GM19238 (cell line): ENCODE results near the gene PER1.

ENCODE experiments used
- DNase-seq: peaks from one replicate; pipeline ENCODE4 v3.0.0; 2011; ENCODE audit warnings: low spot score; ENCODE audit not compliant: insufficient read length

The PER1 gene

DNA sequence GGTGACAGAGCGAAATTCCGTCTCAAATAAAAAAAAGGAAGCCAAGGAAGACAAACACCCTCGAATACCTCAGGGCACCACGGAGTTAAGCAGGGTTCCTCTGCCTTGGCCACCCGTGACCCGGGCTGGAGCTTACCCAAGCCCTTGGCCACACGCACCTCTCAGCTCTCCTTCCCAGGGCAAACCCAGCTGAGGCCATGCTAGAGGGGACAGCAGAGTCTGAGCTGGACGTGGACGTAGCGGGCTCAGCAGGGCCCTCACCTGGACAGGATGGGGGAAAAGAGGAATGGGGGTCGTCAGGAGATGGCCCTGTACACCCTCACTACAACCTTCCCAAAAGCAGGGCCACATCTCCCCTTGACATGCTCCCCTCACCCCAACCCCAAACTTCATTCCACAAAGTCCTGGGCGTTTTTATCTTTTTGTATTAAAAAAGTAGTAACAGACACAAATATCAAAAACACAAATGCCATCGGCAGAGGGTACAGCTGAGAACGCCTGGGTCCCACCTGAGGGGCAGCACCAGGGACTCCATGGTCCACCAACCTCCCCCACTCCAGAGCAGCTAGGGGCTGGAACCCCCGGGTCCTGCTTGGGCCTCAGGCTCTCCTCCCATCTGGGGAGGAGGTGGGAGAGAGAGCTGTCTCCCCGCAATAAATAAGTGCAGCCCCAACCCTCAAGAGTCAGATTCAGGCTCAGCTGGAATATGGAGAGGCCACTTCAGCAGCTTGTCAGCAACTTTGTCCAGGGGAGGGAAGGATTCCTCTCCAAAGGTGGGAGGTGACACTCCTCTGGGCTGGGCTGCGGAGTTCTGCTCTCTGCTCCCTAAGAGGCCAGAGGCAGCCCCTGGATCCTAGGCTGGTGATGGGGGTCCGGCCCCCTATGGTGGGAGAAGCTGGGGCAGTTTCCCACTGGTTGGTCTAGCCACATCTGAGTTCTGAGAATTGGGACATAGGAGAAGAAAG lies 11.9 kb downstream of the PER1 start:
- DNase-seq, result no peak

- peak; percentile 88 for DNase-seq
Measured at GRCh38 chr17:8138672-8139371, 13.4 kb downstream of the PER1 start.

DNA sequence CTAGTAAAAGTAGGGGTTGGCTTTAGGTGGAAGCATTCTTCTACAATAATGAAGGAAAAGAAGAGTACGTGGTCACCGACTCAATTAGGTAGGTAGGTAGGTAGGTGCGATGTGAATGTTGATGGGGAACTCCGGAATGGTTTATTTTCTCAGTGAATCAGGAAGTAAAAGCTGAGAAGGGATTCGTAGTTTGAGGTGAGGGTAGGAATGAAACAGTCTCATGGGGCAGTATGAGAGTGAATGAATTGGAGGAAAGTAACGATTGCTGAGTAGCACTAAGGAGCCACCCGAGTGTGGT lies 13.9 kb downstream of the PER1 start:
- no peak for DNase-seq

DNA sequence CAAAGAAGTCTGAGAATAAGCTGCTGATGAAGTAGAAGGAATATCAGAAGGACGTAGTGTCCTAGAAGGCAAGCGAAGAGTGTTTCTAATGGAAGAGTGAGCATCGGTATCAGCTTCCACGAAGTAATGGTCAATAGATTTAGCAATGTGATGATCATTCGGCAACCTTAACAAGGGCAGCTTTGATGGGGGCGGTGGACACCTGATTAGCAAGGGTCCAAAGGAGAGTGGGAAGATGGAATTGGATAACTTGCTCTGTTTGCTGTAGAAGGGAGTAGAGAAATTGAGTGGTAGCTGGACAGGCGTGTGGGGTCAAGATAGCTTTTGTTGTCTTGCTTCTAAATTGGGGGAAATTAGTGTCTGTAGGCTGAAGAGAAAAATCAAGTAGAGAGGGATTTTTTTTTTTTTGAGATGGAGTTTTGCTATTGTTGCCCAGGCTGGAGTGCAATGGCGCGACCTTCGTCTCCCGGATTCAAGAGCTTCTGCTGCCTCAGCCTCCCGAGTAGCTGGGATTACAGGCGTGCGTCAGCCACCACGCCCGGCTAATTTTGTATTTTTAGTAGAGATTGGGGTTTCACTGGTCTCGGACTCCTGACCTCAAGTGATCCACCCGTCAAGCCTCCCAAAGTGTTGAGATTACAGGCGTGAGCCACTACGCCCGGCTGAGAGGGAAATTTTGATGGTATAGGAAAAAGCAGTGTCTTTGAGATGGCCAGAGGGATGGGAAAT lies 14.4 kb downstream of the PER1 start:
- DNase-seq, result no peak

GRCh38 chr17:8133941-8134340 lies 18.3 kb downstream of the PER1 start:
- DNase-seq, result no peak

DNA sequence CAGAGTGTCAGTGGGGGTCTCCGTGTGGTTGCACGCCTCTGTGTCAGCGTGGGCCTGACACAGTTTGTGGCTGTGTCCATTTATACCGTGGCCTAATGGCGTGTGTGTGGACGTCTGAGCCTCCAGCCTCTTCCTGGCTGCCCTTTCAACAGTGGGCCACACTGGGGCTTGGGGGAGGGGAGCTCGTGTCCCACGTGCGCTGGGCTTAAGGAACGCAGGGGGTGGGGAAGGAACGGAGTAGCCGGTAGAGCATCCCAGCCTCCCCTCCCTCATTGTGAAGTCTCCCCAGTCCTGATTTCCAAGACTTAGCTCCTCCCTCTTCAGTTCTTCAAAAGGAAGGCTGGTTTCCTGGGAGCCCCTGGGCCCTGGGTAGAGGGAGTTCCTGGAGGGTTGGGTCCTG lies 18.8 kb downstream of the PER1 start:
- DNase-seq, result no peak

DNA sequence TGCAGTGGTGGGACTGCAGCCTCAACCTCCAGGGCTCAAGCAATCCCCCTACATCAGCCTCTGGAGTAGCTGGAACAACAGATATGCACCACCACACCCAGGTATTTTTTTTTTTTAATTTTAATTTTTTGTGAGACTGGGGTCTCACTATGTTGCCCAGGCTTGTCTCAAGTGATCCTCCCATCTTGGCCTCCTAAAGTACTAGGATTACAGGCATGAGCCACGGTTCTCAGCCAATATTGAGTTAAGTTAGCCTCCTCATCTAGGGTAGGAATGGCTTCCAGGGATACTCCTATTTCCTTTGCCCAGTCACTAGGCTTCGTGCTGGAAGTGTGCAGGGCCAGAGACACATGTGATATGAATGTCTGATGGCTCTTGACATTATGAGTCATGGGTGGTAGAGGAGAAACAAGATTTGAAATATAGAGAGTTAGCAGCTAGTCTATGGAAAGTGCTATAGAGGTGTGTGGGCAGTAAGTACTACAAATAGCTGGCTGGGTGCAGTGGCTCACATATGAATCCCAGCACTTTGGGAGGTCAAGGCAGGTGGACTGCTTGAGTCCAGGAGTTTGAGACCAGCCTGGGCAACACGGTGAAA lies 20.3 kb downstream of the PER1 start:
- no peak for DNase-seq

GRCh38 chr17:8128125-8128784 lies 23.9 kb downstream of the PER1 start:
- DNase-seq, result no peak

DNA sequence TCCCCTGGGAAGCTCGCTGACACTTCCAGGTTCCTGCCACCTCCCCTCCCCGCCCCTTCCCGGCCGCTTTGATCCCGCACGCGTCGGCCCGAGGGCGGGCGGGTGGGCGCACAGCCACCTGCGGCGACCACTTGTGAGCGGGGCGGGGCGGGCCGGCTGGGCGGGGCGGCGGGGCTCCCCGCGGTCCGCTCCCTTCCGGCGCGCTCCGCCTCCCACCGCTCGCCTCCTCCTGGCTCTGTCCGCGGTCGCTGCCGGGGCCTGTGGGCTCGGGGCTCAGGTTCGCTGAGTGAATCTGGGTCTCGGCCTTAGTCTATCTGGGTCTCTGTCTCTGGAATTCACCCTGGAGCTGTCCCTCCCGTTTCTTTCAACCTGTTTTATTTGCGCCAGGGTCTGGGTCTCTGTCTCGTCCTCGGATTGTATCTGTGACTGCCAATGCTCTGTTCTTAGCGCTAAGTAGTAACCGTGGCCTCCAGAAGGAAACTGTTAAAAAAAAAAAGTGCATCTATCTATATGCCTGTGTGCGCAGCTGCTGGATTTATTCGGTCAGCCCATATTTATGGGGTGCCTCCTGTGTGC lies 25.6 kb downstream of the PER1 start:
- peak; percentile 60 for DNase-seq

- no peak for DNase-seq
Measured at GRCh38 chr17:8125947-8126490, 26.2 kb downstream of the PER1 start.

DNA sequence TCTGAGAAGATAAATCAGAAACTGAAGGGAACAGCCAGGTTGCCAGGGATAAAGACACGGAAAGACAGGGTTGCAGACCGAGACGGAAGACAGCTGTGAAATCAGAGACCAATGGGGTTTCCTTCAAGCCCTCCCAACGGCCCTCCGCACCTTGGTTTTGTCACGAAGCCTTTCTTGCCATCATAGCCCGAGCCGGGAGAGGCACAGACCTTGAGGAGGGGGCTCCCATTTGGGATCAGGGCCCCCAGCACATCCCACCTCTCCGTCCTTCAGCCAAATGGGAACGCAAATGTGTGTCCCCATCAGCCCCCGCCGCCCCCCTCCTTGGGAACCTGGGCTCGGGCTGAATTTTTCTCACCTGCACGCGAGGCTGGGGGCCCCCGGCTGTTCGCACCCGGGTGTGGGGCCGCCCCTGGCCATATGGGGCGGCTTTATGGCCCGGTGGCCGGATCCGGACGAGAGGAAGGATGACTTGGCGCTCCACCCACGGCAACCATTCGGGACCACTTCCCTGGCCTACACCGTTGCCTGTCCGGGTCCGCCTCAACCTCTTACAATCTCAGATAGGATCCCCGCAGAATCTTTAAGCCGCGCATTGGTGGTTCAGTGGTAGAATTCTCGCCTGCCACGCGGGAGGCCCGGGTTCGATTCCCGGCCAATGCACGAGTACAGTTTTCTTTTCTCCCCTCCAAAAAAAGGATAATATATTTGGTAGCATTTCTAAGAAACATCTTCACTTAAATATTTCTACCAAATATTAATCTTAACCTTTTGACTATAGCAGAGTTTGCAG lies 26.9 kb downstream of the PER1 start:
- peak; percentile 66 for DNase-seq

- no peak for DNase-seq
Measured at GRCh38 chr17:8124350-8125153, 27.7 kb downstream of the PER1 start.

- no peak for DNase-seq
Measured at GRCh38 chr17:8123695-8124349, 28.4 kb downstream of the PER1 start, which contains the start of gene HES7. HES7 (minus strand) TSS chr17:8124106; CDS start chr17:8124084, 22 bp downstream.

- DNase-seq, result no peak
Measured at GRCh38 chr17:8122924-8123694, 29.1 kb downstream of the PER1 start.

DNA sequence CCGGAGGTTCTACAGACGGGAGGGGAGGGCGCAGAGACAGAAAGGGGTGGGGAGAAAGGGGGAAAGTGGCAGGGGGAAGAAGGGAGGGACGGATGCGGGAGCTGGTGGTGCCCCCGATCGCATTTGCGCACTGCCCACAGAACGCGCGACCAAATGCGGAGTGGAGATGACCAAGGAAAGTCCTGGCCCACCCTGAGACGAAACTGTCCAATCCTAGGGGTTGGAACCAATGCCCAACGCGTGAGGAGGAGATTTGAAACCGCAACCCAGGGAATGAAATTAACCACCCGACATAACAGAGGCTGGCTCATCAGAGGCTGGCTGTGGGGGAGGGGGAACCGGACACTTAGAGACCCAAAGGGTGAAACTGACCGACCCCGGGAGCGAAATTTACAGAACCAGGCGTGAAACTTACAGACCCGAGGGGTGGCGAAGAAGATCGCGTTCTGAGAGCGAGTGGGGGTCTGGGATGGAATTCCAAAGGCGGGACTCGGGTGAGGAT lies 29.7 kb downstream of the PER1 start:
- DNase-seq, result no peak

- peak; percentile 53 for DNase-seq
Measured at GRCh38 chr17:8121681-8122421, 30.4 kb downstream of the PER1 start.

GRCh38 chr17:8121407-8121680 lies 30.9 kb downstream of the PER1 start:
- no peak for DNase-seq
